Vagina (tissue), 2 donors: Measurements from ENCODE around the gene FCGBP.

Experiments
- POLR2AphosphoS5 ChIP-seq, 2 donors: sonication (generic); formaldehyde crosslinking; IDR thresholded peaks; one replicate each; pipeline ENCODE4 v1.9.0; 2017; ENCODE audit warnings: antibody characterized with exemption in 2 of 2, mild to moderate bottlenecking in 2 of 2, low read depth in 1 of 2; ENCODE audit not compliant: insufficient read depth in 1 of 2
- TF ChIP-seq, protein P1 (sequence below), 3 experiments: fragments of 450-650 bp in 2 of 3; fragments of 200-600 bp in 1 of 3; sonication (generic) in 1 of 3; IDR thresholded peaks; one replicate each; pipeline ENCODE4 v1.5.1; 2017 to 2019; ENCODE audit warnings: antibody characterized with exemption in 3 of 3, mild to moderate bottlenecking in 2 of 3, moderate library complexity in 2 of 3

DNA sequence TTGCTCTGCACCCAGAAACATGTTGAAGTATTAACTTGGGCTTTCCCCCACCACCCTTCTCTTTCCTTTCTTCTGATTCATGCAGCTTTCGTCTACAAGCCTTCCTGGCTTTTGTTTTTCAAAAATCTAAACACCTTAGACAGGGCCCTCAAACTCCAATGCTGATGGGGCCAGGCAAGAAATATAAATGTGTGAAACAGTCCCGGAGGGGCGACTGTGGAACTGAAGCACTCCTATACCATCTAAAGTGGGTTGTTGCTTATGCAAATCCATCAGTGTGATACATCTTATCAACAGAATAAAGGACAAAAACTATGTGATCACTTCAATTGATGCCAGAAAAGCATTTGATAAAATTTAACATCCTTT is 6.1 kb downstream of the FCGBP start:
- TF ChIP-seq, protein P1, sequence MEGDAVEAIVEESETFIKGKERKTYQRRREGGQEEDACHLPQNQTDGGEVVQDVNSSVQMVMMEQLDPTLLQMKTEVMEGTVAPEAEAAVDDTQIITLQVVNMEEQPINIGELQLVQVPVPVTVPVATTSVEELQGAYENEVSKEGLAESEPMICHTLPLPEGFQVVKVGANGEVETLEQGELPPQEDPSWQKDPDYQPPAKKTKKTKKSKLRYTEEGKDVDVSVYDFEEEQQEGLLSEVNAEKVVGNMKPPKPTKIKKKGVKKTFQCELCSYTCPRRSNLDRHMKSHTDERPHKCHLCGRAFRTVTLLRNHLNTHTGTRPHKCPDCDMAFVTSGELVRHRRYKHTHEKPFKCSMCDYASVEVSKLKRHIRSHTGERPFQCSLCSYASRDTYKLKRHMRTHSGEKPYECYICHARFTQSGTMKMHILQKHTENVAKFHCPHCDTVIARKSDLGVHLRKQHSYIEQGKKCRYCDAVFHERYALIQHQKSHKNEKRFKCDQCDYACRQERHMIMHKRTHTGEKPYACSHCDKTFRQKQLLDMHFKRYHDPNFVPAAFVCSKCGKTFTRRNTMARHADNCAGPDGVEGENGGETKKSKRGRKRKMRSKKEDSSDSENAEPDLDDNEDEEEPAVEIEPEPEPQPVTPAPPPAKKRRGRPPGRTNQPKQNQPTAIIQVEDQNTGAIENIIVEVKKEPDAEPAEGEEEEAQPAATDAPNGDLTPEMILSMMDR (IDR thresholded peaks at IDR 0.05) = no peak
- no peak for TF ChIP-seq POLR2AphosphoS5 (IDR thresholded peaks at IDR 0.05; ENCODE audit: insufficient read depth in 1 of 2, low read depth in 1 of 2)
